Left renal pelvis (tissue), 4 donors: ENCODE measurements around the gene UGT1A9. TPM values are rescaled to one million over a fixed set of nuclear protein-coding genes. Genes with fewer than 3 reads are reported as not detected.

Experiments
- DNase-seq, 4 donors: peaks; one replicate each; pipeline ENCODE4 v3.0.0-alpha.2; 2013; ENCODE audit warnings: low read depth in 4 of 4, low spot score in 3 of 4
- polyA plus RNA-seq, 4 donors: library from polyadenylated mRNA; unstranded; fragments of 120-200 nt; gene quantifications; one replicate each; pipeline ENCODE4 v1.2.1, GENCODE V29; 2013; ENCODE audit not compliant: insufficient read length in 4 of 4

Gene UGT1A9
- polyA plus RNA-seq, 4 donors, result 0.18 to 6.1 (median 4.0) TPM

- DNase-seq, result peak in 2 of 4 donors; percentile 26 to 57
Observed at GRCh38 chr2:233813236-233814055, 141.7 kb downstream of the UGT1A9 start.

DNA sequence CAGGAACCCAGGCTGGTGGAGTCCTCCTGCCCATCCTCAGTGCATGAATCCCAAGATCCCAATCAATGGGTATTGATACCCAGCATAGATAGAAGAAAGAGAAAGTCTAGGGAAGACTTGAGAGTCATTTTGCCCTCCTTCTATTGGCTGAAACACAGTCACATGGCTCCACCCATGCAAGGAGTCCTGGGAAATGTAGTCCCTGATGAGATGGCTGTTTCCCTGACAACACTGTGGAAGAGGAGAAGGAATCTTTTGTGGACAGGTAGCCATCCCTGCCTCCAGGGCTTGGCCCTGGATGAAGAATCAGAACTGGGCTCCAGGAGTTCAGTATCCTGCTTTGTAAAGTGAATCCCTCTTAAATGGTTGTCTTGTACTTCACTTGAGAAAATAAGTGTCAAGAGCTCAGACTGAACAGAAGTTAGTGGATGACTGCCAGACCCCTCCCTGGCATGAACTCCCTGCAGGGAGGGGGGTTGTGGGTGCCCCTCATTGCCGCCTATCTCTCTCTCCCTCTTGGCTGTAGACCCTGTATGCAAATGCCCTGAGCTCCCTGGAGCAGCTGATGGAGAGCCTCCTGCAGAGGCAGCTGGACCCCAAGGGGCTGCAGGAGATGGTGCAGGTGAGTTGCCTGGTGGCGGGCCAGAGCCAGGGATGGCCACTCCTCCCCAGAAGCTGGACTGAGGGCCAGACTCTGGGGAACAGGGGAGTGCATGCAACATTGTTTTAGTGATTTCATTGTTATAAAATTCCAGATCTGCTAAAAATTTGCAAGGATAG is 142.5 kb downstream of the UGT1A9 start:
- no peak for DNase-seq

DNA sequence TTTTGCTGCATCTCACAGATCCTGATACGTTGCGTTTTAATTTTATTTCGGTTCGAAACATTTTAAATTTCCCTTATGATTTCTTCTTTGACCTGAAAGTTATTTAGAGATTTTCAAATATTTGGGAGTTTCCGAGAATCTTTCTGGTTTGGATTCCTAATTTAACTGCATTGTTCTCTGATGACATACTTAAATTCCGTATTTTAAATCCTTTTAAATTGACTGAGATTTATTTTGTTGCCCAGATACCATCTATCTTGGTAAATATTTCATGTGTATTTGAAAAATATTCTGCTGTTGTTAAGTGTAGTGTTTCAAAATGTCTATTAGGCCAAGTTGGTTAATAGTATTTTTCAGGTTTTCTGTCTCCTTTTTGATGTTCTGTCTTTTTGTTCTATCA is 144.2 kb downstream of the UGT1A9 start:
- DNase-seq, result no peak

DNA sequence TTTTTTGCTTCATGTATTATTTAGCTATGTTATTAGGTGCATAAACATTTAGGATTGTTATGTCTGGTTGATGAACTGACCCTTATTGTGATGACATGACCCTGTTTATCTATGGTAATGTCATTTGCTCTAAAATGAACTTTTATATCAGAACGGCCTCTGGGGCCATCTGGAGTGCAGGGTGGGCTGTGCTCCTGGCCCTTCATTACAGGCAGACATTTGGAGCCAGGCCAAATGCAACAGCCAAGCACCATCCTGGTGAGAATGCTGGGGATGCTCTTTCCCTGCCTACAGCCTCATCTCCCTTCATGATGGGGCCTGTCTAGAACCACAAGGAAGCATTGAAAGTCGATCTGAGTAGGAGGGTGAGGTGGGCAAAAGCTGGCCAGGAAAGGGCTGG is 144.6 kb downstream of the UGT1A9 start:
- no peak for DNase-seq

GRCh38 chr2:233816771-233817170 is 145.1 kb downstream of the UGT1A9 start:
- DNase-seq, result no peak

GRCh38 chr2:233817361-233817911 is 145.7 kb downstream of the UGT1A9 start:
- DNase-seq, result no peak

DNA sequence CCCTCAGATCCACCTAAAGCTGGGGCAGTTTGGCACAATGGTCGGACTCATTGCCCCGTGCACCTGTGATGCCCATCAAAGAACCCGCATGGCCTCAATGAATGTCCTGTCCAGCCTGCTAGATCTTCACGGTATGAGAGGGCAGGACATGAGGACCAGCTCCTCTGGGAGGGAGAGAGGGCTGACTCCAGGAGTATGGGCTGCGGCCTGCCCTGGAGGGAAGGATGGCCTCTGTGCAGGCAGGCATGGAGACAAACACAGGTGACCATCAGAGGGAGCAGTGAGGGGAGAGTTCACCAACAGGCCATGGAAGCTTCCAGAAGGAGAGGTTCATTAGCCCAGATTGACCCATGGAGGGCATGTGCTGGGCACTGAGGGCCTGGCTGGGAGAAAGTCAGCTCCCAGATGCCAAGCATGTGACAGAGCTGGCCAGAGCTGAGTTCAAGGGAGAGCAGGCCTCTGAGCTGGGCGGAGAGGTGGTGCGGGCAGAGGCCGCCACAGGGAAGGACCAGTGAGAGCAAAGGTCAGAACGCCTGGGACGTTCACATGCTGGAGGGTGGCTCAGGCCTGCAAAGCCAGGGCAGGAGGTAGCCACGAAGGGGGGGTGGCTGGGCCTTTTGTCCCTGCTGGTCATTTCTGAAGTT is 146.4 kb downstream of the UGT1A9 start:
- no peak for DNase-seq

DNA sequence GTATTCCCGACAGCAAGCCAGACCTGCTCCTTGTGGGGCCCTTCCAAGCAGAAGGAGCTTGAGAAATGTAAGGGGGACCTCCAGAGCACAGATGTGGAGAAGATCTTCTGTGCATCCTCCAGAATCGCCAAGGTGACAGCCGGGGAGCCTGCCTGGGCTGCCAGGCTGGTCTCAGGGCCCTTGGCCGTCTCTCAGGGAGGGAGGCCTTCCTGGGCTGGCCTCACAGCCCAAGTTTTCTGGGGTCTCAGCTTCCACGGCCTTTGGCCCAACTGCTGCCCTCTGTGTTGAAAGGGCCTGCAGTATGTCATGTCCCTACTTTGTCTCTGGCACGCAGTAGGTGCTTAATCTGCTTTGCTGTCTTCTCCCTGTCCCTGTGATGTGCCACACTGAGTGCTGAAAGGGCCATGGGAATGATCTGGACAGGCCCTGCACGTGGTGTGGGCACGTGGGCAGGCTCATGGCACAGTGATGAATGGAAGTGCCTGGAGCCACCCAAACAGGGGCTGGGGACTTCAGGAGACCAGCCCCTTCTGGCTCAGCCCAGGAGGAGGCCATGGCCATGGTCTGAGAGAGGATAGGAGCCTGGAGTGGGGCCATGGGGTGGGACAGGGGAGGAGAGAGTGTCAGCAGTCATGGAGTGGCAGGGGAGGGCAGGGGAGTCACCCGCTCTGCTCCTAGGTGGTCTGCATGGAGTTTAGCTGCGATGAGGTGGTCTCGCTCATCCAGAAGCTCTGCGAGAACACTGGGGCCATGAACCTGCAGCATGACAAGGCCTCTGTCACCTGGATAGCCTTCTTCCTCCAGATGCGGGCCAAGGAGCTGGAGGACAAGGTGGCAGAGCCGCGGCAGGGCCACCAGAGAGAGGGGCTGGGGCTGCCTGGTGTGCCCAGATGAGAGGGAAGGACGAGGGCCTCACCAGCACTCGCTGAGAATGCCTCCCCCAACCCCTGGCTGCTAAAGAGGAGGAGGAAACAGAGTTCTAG is 147.2 kb downstream of the UGT1A9 start:
- DNase-seq, result no peak

DNA sequence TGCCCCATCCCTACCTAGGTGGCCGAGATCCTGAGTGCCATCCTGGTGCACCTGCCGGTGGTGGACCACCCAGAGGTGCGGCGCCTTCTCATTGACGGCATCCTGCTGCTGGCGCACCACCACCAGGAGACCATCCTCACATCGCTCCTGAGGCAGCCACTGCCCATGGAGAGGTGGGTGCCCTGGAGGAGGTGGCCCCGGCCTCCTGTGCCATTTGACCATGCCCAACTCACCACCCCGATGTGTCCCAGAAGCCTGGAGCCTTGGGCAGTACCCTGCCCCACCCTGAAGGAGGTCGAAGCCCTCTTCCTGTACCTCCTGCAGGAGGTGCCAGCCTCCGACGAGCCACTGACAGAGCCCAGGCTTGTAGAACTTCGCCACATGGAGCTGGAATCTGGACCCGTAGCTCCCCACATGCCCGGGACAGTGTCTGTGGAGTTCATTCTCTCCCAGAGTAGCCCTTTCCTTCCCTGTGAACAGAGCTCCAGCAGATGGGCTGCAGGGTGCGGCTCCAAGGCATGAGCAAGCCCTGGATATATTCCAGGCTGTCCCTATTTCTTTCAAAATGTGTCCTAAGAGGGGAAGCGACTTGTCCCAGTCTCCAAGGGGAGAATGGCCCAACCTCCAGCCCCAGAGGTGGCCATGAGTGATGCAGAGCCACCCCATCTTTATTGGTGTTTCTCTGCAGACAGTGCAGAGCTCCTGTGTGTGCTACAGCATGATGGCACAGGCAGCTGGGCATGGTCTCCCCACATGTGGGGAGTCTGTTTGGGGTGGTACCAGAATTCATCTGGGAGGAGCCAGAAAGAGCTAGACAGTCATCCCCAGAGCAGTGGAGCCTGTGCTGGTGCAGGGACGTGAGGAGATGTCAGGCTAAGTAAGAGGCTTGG is 148.4 kb downstream of the UGT1A9 start:
- no peak for DNase-seq

- DNase-seq, result no peak
Observed at GRCh38 chr2:233820774-233821105, 149.0 kb downstream of the UGT1A9 start.

- no peak for DNase-seq
Observed at GRCh38 chr2:233821196-233821595, 149.5 kb downstream of the UGT1A9 start.

GRCh38 chr2:233821709-233822100 is 150.0 kb downstream of the UGT1A9 start:
- DNase-seq, result no peak

DNA sequence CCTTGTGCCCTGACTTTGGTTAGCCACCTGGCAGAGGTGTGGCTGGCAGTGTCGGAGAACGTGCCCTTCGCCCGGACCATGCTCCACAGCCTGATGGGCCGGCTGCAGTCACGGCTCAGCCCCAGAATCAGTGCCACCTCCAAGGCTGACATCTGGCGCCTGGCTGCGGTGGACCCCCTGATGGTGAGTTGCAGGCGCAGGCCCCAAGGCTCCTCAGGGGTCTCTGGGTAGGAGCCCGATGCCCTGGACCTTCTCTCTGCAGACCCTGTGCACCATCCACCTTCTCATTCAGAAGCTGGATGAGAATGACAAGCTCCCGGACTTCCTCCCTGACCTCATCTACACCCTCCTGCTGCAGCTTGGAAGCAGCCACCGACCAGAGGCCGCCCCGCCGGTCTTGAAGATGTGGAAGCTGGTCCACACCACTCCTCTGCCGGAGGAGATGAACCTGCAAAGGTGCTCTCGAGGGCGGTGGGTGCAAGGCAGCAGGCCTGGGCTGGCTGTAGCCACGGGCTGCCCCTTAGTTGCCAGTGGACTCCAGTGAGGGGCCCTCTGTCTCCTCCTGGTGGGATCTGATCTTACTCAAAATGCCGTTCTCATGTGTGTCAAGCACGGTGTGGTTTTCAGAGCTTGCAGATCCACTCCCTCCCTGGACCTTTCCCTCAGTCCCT is 150.5 kb downstream of the UGT1A9 start:
- no peak for DNase-seq

Other genes with a start within 250 kb of the UGT1A9 start
- 10 to 100 TPM; 29.3 to 51.8 (median 47.8) TPM for gene USP40, start 105.1 kb upstream of the UGT1A9 start, polyA plus RNA-seq
- not detected for gene UGT1A8, start 54.3 kb upstream of the UGT1A9 start, polyA plus RNA-seq
- gene UGT1A10, start 35.5 kb upstream of the UGT1A9 start, polyA plus RNA-seq, result not detected
- gene UGT1A7, start 10.0 kb downstream of the UGT1A9 start, polyA plus RNA-seq, result under 1 TPM in 1 of 4 donors, not detected in 3; 0.09 TPM
- 1 to 10 TPM in 3 of 4 donors, under 1 TPM in 1; 0.08 to 5.4 (median 2.9) TPM for gene UGT1A6, start 21.0 kb downstream of the UGT1A9 start, polyA plus RNA-seq
- not detected for gene UGT1A5, start 41.0 kb downstream of the UGT1A9 start, polyA plus RNA-seq
- gene UGT1A4, start 46.8 kb downstream of the UGT1A9 start, polyA plus RNA-seq, result not detected
- gene UGT1A3, start 57.1 kb downstream of the UGT1A9 start, polyA plus RNA-seq, result not detected
- gene UGT1A1, start 88.4 kb downstream of the UGT1A9 start, polyA plus RNA-seq, result under 1 TPM; 0.07 to 0.39 (median 0.23) TPM
- under 1 TPM in 3 of 4 donors, not detected in 1; 0.13 to 0.40 (median 0.14) TPM for gene MROH2A, start 106.4 kb downstream of the UGT1A9 start, polyA plus RNA-seq
- gene HJURP, start 182.6 kb downstream of the UGT1A9 start, polyA plus RNA-seq, result 10 to 100 TPM; 18.7 to 24.3 (median 22.6) TPM
- under 1 TPM in 2 of 4 donors, not detected in 2; 0.26 to 0.29 TPM for gene TRPM8, start 245.5 kb downstream of the UGT1A9 start, polyA plus RNA-seq